Activated T-helper 9 cell treated with anti-CD3 and anti-CD28 coated beads, Interleukin-2, amount 50 U/mL, for 16 hours (primary cell): Measurements from ENCODE around the gene SMARCE1.

ENCODE experiments used
- DNase-seq: peaks from one replicate; pipeline ENCODE4 v3.0.0-alpha.2; 2020; ENCODE audit warnings: low read depth

SMARCE1 gene

DNA sequence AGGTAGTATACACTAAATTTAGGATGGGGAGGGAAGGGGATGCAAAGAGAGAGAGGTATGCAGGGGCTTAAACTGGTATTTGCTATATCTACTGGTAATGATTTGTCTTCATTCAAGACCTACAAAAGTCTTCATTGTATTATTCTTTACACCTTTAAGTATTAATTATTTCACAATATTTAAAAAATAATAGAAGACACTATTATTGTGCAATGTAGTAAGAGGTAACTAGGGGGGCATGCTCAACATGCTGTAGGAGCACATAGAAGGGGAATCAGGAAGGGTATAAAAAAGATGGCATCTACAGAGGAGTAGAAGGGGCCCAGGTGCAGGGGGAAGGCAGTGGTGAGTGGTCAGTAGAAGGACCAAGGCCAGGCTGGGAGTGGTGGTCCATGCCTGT is 67.5 kb downstream of the SMARCE1 start:
- no peak for DNase-seq

- DNase-seq, result no peak
These were observed 68.1 kb downstream of the SMARCE1 start for GRCh38 chr17:40579471-40579870.

GRCh38 chr17:40577611-40578065 is 70.0 kb downstream of the SMARCE1 start:
- DNase-seq, result no peak

DNA sequence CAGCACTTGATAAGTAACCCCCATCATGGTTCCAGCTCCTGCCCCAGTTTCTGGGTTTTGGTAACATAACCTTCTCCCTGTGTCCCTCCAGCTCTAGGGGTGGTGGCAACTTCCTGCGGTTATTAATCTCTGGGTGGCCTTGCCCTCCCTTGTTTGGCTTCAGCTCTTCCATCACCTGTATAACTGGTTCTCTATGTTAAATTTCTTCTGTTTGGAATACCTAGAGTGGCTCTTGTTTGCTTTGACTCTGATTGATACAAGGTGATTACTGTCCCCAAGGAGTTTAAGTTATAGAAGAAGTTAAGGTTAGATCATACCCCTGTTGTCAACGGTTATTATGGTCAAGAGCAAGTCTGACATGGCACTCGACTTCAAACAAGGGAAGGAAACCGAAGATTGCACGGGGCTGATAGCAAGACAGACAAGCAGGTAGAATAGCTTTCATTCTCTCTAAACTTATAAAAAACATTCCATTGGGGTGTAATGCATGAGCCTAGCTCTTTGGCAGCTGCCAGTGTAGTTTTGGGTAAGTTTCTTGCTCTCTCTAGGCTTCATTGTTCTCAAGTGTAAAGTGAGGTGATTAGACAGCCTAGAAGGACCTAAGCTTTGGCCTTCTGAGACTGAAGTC is 71.4 kb downstream of the SMARCE1 start:
- no peak for DNase-seq
